ENCODE data around the gene DDX10. TPM values are rescaled to one million over a fixed set of nuclear protein-coding genes. Genes with fewer than 3 reads are reported as not detected.

The DDX10 gene
- total RNA-seq, 4 donors from 2014 or later, result 17.0 to 39.0 (median 34.3) TPM

DNA sequence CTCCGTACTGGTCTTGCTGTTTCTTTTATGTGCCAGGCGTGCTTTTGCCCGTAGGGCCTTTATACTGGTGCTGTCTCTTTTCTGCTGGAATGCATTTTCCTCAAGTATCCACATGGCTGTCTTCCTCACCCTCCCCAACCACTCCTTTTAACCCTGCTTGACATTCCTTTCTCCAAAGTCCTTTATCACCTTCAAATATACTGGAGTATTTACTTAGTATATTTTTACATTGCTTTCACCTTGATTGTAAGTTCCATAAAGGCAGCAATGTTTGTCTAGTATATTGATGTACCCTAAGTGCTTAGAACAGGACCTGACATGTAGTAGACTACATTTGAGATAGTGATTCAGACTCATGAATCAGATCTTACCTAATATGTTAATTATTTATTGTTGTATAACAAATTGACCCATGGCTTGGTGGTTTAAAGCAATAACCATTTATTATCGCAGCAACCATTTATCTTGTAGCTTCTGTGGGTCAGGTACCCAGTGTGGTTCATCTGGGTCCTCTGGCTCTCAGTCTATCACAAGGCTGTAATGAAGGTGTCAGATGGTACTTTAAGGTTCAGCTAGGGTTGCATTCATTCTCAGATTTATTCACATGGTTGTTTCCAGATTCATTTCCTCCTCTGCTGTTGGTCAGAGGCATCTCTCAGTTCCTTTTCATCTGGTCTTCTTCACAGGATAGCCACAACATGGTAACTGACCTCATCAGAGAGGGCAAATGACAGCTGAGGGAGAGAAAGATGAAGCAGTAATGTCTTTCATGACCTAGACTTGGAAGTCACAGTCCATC lies 34.2 kb downstream of the DDX10 start:
- DNase-seq, result no peak
- Histone ChIP-seq H3K27me3 (no peaks in the 10 kb centered on the region), H3K36me3 (no peaks in the 10 kb centered on the region), H3K4me3 (replicated peaks in 1 of 3) (no peak overlapping the region), H3K4me1 (no peaks in the 10 kb centered on the region), H3K27ac (no peak overlapping the region), H3K9me3 (no peaks in the 10 kb centered on the region)
- intact Hi-C loops (cut with DNase I), result no loop called here
- WGBS, 2 donors, result 86 to 91% methylated on average over 4 of the region's 4 CpGs
- TF ChIP-seq, protein P1, sequence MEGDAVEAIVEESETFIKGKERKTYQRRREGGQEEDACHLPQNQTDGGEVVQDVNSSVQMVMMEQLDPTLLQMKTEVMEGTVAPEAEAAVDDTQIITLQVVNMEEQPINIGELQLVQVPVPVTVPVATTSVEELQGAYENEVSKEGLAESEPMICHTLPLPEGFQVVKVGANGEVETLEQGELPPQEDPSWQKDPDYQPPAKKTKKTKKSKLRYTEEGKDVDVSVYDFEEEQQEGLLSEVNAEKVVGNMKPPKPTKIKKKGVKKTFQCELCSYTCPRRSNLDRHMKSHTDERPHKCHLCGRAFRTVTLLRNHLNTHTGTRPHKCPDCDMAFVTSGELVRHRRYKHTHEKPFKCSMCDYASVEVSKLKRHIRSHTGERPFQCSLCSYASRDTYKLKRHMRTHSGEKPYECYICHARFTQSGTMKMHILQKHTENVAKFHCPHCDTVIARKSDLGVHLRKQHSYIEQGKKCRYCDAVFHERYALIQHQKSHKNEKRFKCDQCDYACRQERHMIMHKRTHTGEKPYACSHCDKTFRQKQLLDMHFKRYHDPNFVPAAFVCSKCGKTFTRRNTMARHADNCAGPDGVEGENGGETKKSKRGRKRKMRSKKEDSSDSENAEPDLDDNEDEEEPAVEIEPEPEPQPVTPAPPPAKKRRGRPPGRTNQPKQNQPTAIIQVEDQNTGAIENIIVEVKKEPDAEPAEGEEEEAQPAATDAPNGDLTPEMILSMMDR (IDR thresholded peaks at IDR 0.05), result no peak
- no peak for TF ChIP-seq POLR2A (IDR thresholded peaks at IDR 0.05)

DNA sequence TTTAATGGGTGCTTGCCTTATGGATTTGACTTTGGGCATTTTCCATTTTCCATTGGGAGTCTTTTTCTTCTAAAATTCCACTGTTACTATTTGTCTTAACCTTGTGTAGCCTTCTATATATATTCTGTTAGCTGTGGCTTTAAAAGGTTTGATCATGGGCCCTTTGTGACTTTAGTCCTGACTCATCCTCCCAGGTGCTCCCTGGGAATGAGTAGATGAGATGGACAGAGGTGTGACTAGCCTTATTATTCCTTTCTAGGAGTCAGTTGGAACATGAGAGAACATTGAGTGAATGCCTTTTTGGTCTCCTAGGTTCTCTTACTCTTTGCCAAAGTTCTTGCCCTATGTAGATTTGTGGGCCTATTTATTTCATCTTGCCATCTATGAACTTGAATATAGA lies 39.0 kb downstream of the DDX10 start:
- H3K27me3 ChIP-seq, result no peaks in the 10 kb centered on the region
- intact Hi-C loops (cut with DNase I), result no loop called here
- TF ChIP-seq, protein P1 (IDR thresholded peaks at IDR 0.05), result no peak
- TF ChIP-seq POLR2A (IDR thresholded peaks at IDR 0.05), result no peak

DNA sequence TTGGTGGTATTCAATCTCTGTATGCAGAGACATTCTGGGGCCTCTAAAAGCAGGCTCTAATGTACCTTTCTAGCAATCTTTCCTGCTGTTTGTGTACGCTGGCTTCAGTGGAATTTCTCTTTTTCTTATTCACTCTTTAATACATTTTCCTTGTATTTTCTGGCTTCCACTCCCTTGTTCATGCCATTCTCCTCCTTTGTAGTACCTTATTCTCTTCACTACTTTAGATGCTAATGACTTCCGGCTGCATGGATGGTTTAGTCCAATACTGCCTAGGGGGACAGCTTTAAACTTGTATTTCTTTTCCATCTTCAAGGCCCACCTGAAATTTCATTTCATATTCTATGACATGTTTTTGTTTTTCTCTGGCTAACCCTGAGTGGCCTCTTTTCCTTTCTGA lies 40.2 kb downstream of the DDX10 start:
- no peaks in the 10 kb centered on the region for H3K9me3 ChIP-seq
- WGBS, 2 donors, result 96 to 100% methylated on average over 2 of the region's 2 CpGs
- no peaks in the 10 kb centered on the region for H3K4me1 ChIP-seq
- no peaks in the 10 kb centered on the region for H3K27me3 ChIP-seq
- H3K27ac ChIP-seq, result no peak overlapping the region
- TF ChIP-seq POLR2A (IDR thresholded peaks at IDR 0.05), result no peak
- TF ChIP-seq, protein P1 (IDR thresholded peaks at IDR 0.05), result no peak
- intact Hi-C loops (cut with DNase I), result no loop called here
- no peak overlapping the region for H3K4me3 ChIP-seq (replicated peaks in 1 of 3)
- peaks cover 8 to 18% of the 10 kb centered on the region in 2 donors for H3K36me3 ChIP-seq
- no peak for DNase-seq

More for the DNA sequence above, 39.0 kb downstream of the DDX10 start:
- Histone ChIP-seq H3K9me3 (no peaks in the 10 kb centered on the region), H3K4me1 (no peaks in the 10 kb centered on the region), H3K27ac (no peak overlapping the region), H3K4me3 (replicated peaks in 1 of 3) (no peak overlapping the region), H3K36me3 (peaks cover 8 to 16% of the 10 kb centered on the region in 2 donors)
- no peak for DNase-seq

DNA sequence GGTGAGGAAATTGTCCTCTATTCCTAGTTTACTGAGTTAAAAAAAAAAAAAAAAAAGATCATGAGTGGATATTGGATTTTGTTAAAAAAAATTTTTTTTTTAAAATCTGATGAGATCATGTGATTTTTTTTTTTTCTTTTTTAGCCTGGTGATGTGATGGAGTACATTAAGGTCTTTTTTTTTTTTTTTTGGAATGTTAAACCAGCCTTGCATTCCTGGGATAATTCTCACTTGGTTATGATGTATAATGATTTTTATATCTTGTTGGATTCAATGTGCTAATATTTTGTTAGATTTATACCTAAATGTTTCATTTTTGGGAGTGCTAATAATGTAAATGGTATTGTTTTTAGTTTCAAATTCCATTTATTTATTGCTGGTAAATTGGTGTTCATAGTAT lies 43.3 kb downstream of the DDX10 start:
- DNase-seq, result no peak
- no peak overlapping the region for H3K27ac ChIP-seq
- intact Hi-C loops (cut with DNase I), result no loop called here
- no peaks in the 10 kb centered on the region for H3K9me3 ChIP-seq
- H3K4me3 ChIP-seq (replicated peaks in 1 of 3), result no peak overlapping the region
- no peaks in the 10 kb centered on the region for H3K27me3 ChIP-seq
- H3K36me3 ChIP-seq, result peaks cover 8 to 18% of the 10 kb centered on the region in 2 donors
- no peak for TF ChIP-seq POLR2A (IDR thresholded peaks at IDR 0.05)
- TF ChIP-seq, protein P1 (IDR thresholded peaks at IDR 0.05), result no peak
- no peaks in the 10 kb centered on the region for H3K4me1 ChIP-seq

DNA sequence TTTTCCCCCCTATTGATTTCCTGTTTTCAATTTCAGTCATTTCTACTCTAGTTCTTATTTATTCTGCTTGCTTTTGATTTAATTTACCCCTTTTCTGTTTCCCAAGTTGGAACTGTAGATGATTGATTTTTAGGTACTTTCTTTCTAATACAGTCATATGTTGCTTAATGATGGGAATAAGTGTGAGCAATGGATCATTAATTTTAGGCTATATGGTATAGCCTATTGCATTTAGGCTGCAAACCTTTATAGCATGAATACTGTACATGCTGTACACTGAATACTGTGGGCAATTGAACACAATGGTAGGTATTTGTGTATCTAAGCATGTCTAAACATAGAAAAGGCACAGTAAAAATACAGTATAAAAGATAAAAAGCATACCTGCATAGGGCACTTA lies 44.9 kb downstream of the DDX10 start:
- Histone ChIP-seq H3K36me3 (peaks cover 8 to 21% of the 10 kb centered on the region in 2 donors), H3K9me3 (no peaks in the 10 kb centered on the region), H3K4me3 (replicated peaks in 1 of 3) (no peak overlapping the region), H3K4me1 (no peaks in the 10 kb centered on the region), H3K27ac (no peak overlapping the region), H3K27me3 (no peaks in the 10 kb centered on the region)
- TF ChIP-seq, protein P1 (IDR thresholded peaks at IDR 0.05), result no peak
- TF ChIP-seq POLR2A (IDR thresholded peaks at IDR 0.05), result no peak
- DNase-seq, result no peak
- intact Hi-C loops (cut with DNase I), result no loop called here
